Measurements from ENCODE around the gene SLC39A10.
"Not testable (repeated sequence)": the region's sequence is repeated elsewhere in the genome, so short reads cannot be mapped to it uniquely, and the experiment has no call there.

The SLC39A10 gene

GRCh38 chr2:195647302-195647701 lies 9.7 kb upstream of the SLC39A10 start:
- no peak for DNase-seq

GRCh38 chr2:195648370-195648769 lies 8.7 kb upstream of the SLC39A10 start:
- not testable (repeated sequence) for DNase-seq

- no peak for DNase-seq
Measured at GRCh38 chr2:195648787-195649186, 8.2 kb upstream of the SLC39A10 start.

- DNase-seq: no peak
Measured at GRCh38 chr2:195649629-195650190, 7.3 kb upstream of the SLC39A10 start.

GRCh38 chr2:195651046-195651445 lies 6.0 kb upstream of the SLC39A10 start:
- DNase-seq: no peak

- no peak for DNase-seq
Measured at GRCh38 chr2:195652911-195653310, 4.1 kb upstream of the SLC39A10 start.

GRCh38 chr2:195656161-195656858 lies 716 bp upstream of the SLC39A10 start:
- DNase-seq: no peak

GRCh38 chr2:195657634-195658540 lies 861 bp downstream of the SLC39A10 start:
- DNase-seq: peak; percentile 44

- DNase-seq: peak; percentile 42
Measured at GRCh38 chr2:195658541-195658890, 1.5 kb downstream of the SLC39A10 start.

- no peak for DNase-seq
Measured at GRCh38 chr2:195659114-195659513, 2.1 kb downstream of the SLC39A10 start.

GRCh38 chr2:195659982-195660890 lies 3.2 kb downstream of the SLC39A10 start:
- peak; percentile 78 for DNase-seq

GRCh38 chr2:195662138-195662537 lies 5.1 kb downstream of the SLC39A10 start:
- no peak for DNase-seq

- DNase-seq: no peak
Measured at GRCh38 chr2:195663007-195663406, 6.0 kb downstream of the SLC39A10 start.

GRCh38 chr2:195664528-195664927 lies 7.5 kb downstream of the SLC39A10 start:
- DNase-seq: peak; percentile 10

GRCh38 chr2:195665153-195665552 lies 8.1 kb downstream of the SLC39A10 start:
- DNase-seq: not testable (repeated sequence)

- no peak for DNase-seq
Measured at GRCh38 chr2:195666113-195666712, 9.2 kb downstream of the SLC39A10 start.

- no peak for DNase-seq
Measured at GRCh38 chr2:195667974-195668373, 10.9 kb downstream of the SLC39A10 start.

GRCh38 chr2:195670191-195670590 lies 13.2 kb downstream of the SLC39A10 start:
- no peak for DNase-seq

GRCh38 chr2:195671563-195671962 lies 14.5 kb downstream of the SLC39A10 start:
- no peak for DNase-seq

- no peak for DNase-seq
Measured at GRCh38 chr2:195672674-195673073, 15.6 kb downstream of the SLC39A10 start.

GRCh38 chr2:195674491-195675221 lies 17.6 kb downstream of the SLC39A10 start:
- no peak for DNase-seq
